Measurements from ENCODE around the gene TRAPPC5. TPM values are rescaled to one million over a fixed set of nuclear protein-coding genes. Genes with fewer than 3 reads are reported as not detected.

TRAPPC5 gene
- polyA plus RNA-seq, 1 experiment, result 42.1 TPM

GRCh38 chr19:7729211-7729610, 48.6 kb downstream of the TRAPPC5 start:
- POLR2A ChIA-PET, result no interaction called here
- DNase-seq (ENCODE audit: low read depth, low spot score), result no peak
- TF ChIP-seq CTCF (IDR thresholded peaks at IDR 0.05; ENCODE audit: low read depth, low read length), result no peak
- H3K27ac ChIP-seq (ENCODE audit: low read depth, low read length), result no peak overlapping the region
- CTCF ChIA-PET, result no interaction called here
- H3K27me3 ChIP-seq (ENCODE audit: control insufficient read depth, insufficient read depth, low read length), result peaks cover 31% of the 10 kb centered on the region
- no peak overlapping the region for H3K4me3 ChIP-seq (ENCODE audit: low read depth, low read length)
- H3K9me3 ChIP-seq (ENCODE audit: control insufficient read depth, insufficient read depth, low read length), result no peaks in the 10 kb centered on the region; the same call in 1 of the 2 replicates

GRCh38 chr19:7729831-7730285, 49.2 kb downstream of the TRAPPC5 start:
- POLR2A ChIA-PET, result no interaction called here
- CTCF ChIA-PET, result no interaction called here
- no peak for TF ChIP-seq CTCF (IDR thresholded peaks at IDR 0.05; ENCODE audit: low read depth, low read length)
- Histone ChIP-seq H3K9me3 (ENCODE audit: control insufficient read depth, insufficient read depth, low read length) (no peaks in the 10 kb centered on the region; the same call in 1 of the 2 replicates), H3K27ac (ENCODE audit: low read depth, low read length) (no peak overlapping the region), H3K27me3 (ENCODE audit: control insufficient read depth, insufficient read depth, low read length) (peaks cover 31% of the 10 kb centered on the region), H3K4me3 (ENCODE audit: low read depth, low read length) (no peak overlapping the region)
- no peak for DNase-seq (ENCODE audit: low read depth, low spot score)

GRCh38 chr19:7730286-7731217, 49.9 kb downstream of the TRAPPC5 start:
- POLR2A ChIA-PET, result no interaction called here
- DNase-seq (ENCODE audit: low read depth, low spot score), result no peak
- H3K27me3 ChIP-seq (ENCODE audit: control insufficient read depth, insufficient read depth, low read length), result peaks cover 31% of the 10 kb centered on the region
- no peaks in the 10 kb centered on the region; the same call in 1 of the 2 replicates for H3K9me3 ChIP-seq (ENCODE audit: control insufficient read depth, insufficient read depth, low read length)
- H3K4me3 ChIP-seq (ENCODE audit: low read depth, low read length), result no peak overlapping the region
- H3K27ac ChIP-seq (ENCODE audit: low read depth, low read length), result no peak overlapping the region
- TF ChIP-seq CTCF (IDR thresholded peaks at IDR 0.05; ENCODE audit: low read depth, low read length), result no peak
- CTCF ChIA-PET, result no interaction called here

- Histone ChIP-seq H3K9me3 (ENCODE audit: control insufficient read depth, insufficient read depth, low read length) (no peaks in the 10 kb centered on the region; the same call in 1 of the 2 replicates), H3K27ac (ENCODE audit: low read depth, low read length) (no peak overlapping the region), H3K4me3 (ENCODE audit: low read depth, low read length) (no peak overlapping the region), H3K27me3 (ENCODE audit: control insufficient read depth, insufficient read depth, low read length) (peaks cover 31% of the 10 kb centered on the region)
- TF ChIP-seq CTCF (IDR thresholded peaks at IDR 0.05; ENCODE audit: low read depth, low read length), result no peak
- no peak for DNase-seq (ENCODE audit: low read depth, low spot score)
- ChIA-PET CTCF (no interaction called here), POLR2A (no interaction called here)
Observed at GRCh38 chr19:7731218-7731595, 50.6 kb downstream of the TRAPPC5 start.

GRCh38 chr19:7731615-7732014, 51.0 kb downstream of the TRAPPC5 start:
- no peaks in the 10 kb centered on the region; the same call in 1 of the 2 replicates for H3K9me3 ChIP-seq (ENCODE audit: control insufficient read depth, insufficient read depth, low read length)
- ChIA-PET CTCF (no interaction called here), POLR2A (no interaction called here)
- DNase-seq (ENCODE audit: low read depth, low spot score), result no peak
- peaks cover 31% of the 10 kb centered on the region for H3K27me3 ChIP-seq (ENCODE audit: control insufficient read depth, insufficient read depth, low read length)
- no peak for TF ChIP-seq CTCF (IDR thresholded peaks at IDR 0.05; ENCODE audit: low read depth, low read length)
- no peak overlapping the region for H3K4me3 ChIP-seq (ENCODE audit: low read depth, low read length)
- no peak overlapping the region for H3K27ac ChIP-seq (ENCODE audit: low read depth, low read length)

Measured in AG04450 (cell line).